HG03521 (cell line): ENCODE data around the gene PFKL.

ENCODE experiments used
- ATAC-seq: cut with Tn5 transposase; IDR thresholded peaks from one replicate; pipeline ENCODE4 v1.9.1; 2021; ENCODE audit warnings: mild to moderate bottlenecking, moderate library complexity; ENCODE audit not compliant: unreplicated experiment

The PFKL gene

DNA sequence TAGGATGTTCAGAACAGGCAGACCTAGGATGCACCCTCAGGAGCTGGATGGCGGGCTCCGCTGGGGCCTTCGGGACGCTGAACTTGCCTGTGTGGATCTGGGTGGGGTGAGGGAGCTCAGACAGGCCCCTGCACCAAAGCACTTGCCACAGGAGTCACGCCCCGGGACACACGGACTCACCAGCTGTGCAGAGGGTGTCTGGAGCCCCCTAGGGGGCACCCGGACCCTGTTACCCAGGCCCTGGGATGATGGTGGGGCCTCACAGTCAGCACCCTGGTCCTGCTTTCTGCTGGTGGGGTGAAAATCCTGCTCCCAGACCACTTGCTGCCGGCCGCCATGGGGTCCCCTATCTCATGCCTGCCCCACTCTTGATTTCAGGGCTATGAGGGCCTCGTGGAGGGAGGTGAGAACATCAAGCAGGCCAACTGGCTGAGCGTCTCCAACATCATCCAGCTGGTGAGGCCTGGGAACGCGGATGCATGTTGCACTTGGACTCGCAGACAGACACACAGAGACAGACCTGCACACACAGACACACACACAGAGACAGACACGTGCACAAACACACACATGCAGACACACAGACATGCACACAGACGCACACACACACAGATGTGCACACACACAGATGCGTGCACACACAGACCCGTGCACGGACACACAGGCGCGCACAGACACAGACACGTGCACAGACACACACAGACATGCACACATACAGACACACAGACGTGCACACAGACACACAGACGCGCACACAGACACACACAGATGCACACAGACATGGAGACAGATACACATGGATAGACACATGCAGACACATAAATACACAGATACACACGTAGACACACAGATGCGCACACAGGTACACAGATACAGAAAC lies 11.0 kb downstream of the PFKL start:
- no peak for ATAC-seq

- no peak for ATAC-seq
Observed at GRCh38 chr21:44312089-44312488, 12.2 kb downstream of the PFKL start.

DNA sequence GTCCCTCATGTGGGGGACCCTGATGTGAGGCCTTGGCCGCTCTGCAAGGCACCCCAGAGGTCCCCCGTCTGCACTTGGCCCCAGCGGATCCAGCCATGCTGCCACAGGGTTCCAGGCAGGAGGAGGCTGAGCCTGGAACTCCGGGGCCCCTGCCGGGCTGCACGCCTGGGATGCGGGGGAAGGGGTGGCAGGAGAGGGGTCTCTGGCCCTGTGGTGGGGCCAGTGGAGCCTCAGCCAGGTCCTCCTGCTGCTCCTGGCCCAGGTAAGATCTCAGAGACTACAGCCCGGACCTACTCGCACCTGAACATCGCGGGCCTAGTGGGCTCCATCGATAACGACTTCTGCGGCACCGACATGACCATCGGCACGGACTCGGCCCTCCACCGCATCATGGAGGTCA lies 12.9 kb downstream of the PFKL start:
- ATAC-seq, result no peak

DNA sequence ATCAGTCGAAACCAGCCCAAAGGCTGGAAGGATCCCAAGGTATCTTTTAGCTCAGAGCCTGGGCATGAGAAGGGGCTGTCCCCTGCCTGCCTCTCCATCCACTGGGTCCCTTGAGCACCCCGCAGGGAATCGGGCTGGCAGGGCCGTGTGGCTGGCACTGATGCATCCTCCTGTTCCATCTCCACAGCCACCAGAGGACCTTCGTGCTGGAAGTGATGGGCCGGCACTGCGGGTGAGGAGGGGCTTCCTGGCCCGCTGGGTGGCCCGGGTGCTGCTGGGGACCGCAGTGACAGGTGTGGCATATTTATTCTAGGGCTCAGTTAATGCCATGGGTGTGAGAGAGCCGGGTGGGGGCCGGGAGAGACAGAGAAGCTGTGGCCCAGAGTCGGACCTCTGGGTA lies 13.6 kb downstream of the PFKL start:
- ATAC-seq, result no peak

GRCh38 chr21:44314128-44314527 lies 14.3 kb downstream of the PFKL start:
- ATAC-seq, result no peak

GRCh38 chr21:44314561-44314960 lies 14.7 kb downstream of the PFKL start:
- ATAC-seq, result no peak

DNA sequence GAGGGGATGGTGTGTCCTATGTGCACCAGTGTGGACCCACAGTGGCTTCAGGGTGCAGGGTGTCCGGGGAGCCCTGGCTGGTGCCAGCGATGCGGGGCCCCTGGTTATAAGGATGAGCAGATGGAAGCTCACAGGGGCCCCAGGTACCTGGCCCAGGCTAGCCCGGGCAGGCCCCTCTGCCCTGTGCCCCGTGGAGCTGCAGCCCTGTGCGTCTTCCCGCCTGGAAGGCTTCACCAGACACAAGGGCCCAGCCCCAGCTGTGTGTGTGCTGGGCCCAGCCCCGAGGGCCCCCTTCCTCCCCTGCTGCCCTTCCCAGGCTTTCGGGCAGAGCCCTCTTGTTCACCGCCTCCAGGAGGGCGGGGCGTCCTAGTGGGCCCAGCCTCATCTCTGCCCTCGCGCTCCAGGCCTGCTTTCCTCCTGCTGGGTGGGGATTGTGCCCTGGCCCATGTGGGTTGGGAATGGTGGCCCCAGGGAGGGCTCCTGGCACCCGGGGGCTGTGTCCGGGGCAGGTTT lies 15.9 kb downstream of the PFKL start:
- ATAC-seq, result no peak

GRCh38 chr21:44316277-44316900 lies 16.5 kb downstream of the PFKL start:
- no peak for ATAC-seq

GRCh38 chr21:44317241-44317782 lies 17.5 kb downstream of the PFKL start:
- ATAC-seq, result no peak

DNA sequence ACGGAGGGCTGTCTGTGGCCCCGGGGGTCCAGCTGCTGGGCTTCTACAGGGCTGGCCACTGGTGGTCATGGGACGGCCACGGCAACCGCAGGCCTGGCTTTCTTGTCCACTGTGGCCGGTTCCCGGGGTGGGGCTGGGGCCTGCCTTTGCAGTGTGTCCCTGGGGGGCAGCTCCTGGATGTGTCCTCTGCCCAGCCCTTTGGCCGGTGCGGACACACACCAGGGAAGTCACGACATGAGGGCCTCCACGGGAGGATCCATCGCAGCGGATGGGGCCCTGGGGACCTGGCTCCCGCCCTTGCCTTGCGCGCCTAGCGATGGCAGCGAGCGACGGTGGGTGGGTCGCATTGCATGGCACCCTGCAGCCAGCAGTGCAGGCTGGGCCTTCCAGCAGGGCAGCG lies 18.0 kb downstream of the PFKL start:
- no peak for ATAC-seq

DNA sequence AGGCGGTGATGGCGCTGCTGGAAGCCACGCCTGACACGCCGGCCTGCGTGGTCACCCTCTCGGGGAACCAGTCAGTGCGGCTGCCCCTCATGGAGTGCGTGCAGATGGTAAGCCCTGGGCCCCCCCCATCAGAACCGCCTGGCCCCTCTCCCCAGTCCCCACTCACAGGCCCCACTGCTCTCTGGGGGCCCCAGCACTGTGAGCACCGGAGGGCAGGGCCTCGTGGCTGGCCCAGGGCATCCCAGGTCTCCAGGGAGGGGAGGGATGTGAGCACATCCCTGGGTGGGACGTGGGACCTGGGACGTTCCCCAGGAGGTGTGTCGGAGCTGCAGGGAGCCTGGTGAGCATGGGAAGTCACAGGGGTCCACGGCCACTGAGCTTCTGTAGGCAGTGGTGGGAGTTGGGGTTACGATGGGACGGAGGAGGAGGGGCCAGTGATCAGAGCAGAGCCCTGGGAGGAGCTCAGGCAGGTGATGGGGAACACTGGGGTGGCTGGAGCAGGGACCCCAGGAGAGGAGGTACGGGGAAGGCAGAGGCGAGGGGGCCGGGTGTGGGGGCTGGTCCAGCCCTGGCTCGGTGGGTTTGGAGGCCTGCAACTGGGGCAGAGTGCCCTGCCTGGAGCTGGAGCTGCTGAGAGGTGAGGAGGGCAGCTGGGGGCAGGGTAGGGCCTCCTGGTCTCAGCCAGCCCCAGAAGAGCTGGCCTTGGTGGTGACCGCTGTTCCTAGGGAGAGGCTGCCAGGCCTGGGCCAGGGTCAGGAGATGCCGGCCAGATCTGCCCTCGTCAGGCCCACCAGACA lies 18.8 kb downstream of the PFKL start:
- ATAC-seq, result no peak

- no peak for ATAC-seq
Observed at GRCh38 chr21:44319407-44320065, 19.7 kb downstream of the PFKL start.

GRCh38 chr21:44320847-44321246 lies 21.0 kb downstream of the PFKL start:
- ATAC-seq, result no peak

GRCh38 chr21:44321846-44322450 lies 22.1 kb downstream of the PFKL start:
- ATAC-seq, result no peak

DNA sequence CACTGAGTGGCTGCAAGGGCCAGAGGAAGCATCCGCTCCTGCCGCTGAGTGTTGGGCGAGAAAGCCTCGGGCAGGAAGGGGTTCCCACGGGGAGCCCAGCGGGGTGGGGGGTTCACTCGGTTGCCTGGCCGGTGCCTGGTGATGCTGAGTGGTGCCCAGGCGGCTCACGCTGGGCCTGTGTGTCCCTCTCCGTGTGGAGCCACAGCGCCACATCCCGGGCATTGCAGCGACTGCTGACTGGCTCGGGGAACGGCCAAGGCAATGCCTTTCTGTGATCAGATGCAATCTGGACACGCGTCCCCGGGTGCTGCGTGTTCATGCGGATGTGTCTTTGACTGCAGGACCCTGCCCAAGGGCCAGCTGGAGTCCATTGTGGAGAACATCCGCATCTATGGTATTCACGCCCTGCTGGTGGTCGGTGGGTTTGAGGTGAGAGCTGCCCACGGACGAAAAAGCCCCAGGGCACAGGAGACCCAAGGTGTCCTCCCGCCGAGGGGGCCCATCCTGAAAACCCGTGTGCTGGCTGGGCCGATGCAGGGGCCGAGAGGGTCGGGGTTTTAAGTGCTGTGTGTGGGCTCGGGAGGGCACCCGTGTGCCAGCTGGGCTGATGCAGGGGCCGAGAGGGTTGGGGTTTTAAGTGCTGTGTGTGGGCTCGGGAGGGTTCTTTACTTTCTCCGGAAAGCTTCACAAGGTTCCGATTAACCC lies 22.9 kb downstream of the PFKL start:
- ATAC-seq, result no peak

- ATAC-seq, result no peak
Observed at GRCh38 chr21:44323591-44323990, 23.7 kb downstream of the PFKL start.

DNA sequence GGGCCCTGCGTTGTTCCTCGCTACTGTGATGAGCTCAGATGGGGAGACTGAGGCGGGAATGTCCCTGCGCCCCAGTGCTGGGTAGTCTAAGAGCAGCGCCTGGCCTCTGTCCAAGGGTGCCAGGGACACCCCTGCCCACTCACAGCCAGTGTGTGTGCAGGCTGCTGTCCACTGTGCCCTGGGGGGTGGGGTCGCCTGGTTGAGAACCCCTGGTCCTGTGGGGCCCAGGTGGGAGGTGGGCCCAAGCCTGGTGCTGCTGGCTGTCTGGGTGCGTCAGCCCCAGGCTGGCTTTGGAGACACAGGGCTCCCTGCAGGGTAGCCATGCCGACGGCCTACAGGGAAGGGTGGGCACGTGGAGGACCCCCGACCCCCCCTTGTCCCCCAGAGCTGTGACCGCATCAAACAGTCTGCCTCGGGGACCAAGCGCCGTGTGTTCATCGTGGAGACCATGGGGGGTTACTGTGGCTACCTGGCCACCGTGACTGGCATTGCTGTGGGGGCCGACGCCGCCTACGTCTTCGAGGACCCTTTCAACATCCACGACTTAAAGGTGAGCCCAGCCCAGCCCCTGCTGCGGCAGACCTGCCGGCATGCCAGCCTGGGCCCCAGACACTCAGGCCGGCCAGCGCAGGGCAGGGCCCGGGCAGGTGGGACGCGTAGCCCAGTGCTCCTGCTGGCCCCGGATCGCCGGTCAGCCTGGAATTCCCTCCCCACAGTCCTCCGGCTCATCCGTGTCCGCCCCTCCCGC lies 24.4 kb downstream of the PFKL start:
- ATAC-seq, result no peak

DNA sequence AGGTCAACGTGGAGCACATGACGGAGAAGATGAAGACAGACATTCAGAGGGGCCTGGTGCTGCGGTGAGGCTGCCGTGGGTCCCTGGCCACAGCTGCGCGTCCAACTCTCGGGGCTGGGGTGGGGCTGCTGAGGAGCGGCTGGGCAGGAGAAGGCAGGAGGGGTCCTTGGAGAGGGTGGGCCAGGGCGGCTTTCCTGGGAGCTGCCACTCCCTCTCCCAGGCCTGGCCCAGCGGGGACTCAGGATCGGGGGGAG lies 24.9 kb downstream of the PFKL start:
- ATAC-seq, result no peak
